HG03432 (cell line): Measurements from ENCODE around the gene CDH4.

Experiments
- ATAC-seq: cut with Tn5 transposase; IDR thresholded peaks from one replicate; pipeline ENCODE4 v1.9.1; 2021; ENCODE audit warnings: mild to moderate bottlenecking, moderate library complexity; ENCODE audit not compliant: unreplicated experiment

CDH4 gene

DNA sequence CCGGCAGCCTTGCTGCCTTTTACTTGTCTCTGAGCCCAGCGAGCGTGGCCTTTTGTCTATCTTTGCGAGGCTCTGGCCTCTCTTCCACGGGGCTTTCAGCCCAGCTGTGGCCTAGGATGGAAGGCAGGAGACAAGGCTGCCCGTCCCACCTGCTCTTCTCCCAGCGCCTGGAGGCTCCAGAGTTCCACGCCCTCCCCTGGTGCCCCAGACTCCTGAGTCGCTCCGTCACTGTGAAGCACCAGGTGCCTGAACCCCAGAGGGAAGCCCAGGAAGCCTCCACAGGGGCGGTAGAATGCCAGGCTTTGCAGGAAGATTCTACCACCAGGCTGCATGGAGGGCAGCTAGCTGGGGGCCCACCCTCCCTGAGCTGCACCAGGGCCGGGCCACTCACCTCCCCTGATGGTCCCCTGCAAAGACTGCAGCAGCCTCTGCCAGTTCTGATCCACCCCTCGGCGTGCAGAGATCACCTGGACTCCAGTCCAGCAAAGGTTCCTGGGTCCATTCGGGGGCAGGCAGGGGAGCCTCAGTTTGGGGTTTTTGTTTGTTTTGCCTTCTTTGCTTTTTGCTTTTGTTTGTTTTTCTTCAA is 384.6 kb downstream of the CDH4 start:
- ATAC-seq: no peak

GRCh38 chr20:61638802-61639585 is 386.9 kb downstream of the CDH4 start:
- ATAC-seq: no peak

- ATAC-seq: no peak
Observed at GRCh38 chr20:61640131-61640870, 388.2 kb downstream of the CDH4 start.

DNA sequence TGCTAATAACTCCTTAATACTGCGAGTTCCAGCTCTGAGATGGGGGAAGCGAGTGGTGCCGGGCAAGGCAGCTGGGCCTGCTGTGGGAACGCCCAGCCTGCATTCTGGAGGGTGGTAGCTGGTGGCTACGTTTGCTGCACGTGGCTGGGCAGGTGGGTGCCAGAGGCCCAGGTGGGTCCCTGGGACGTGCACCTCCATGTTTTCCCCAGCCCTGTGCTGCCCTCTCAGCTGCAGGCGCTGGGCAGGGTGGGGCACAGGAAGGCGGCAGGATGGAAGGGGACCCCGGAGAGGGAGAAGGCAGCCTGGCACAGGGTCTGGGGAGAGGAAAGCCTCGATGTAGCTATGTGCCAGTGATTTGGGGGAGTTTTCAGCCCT is 388.8 kb downstream of the CDH4 start:
- no peak for ATAC-seq

DNA sequence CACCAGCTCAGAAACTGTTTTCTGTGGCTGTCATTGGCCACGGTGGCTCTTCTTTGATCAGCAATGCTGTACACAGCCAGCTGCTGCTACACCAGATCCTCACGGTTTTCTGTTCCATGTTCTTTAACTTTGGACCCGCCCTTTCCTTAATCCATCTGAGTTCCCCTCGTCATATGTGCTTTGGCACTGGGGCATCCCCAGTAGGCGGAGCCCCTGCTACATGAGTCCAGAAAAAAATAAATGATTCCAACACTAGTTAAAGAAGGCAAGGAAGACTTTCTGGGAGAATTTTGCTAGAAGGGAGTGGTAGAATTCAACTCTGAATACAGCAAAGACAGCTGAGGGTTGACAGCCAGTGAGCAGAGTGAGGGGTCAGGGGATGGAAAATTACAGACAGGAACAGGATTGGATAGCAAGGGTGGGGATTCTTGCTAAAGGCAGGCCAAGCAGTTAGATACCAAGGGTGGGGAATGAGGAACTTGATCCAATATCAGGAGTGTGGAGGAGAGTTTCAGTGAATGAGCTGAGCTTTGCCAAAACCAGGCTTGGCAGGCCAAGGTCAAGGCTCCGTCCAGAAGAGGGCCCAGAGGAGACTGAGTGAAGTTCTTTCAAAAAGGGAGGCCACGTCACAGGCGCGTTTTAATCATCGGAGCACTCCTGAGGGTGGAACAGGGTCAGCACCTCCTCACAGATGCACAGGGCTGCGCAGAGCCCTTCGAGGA is 391.8 kb downstream of the CDH4 start:
- no peak for ATAC-seq

DNA sequence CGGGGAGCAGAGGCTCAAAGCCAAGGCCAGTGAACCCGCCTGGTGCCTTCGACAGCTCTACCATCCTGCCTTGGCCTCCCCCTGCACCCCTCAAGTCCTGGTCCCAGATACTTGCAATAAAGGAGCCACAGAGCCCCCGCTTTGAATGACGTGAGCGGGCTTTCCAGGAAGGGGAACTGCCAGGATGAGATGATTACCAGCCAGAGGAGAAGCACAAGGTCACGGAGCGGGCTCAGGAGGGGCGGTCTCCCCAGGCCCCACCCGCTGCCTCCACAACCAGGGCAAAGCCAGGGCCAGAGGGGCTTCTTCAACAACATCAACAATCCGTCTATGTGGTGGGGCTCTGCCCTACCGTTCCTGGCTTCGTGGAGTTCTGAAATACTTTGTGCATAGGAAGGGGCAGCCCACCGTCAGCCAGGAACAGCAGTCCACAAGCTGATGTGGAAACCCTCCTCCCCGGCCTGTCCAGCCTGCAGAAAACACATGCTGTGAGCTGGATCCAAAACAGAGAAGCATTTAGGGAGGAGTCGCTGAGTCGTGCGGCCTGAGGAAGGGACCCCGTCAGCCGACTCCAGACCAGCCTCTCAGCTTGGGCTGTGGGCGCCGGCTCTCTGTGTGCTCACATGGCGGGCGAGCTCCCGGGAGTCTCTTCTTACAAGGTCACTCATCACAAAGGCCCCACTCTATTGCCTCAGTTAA is 392.5 kb downstream of the CDH4 start:
- ATAC-seq: no peak

DNA sequence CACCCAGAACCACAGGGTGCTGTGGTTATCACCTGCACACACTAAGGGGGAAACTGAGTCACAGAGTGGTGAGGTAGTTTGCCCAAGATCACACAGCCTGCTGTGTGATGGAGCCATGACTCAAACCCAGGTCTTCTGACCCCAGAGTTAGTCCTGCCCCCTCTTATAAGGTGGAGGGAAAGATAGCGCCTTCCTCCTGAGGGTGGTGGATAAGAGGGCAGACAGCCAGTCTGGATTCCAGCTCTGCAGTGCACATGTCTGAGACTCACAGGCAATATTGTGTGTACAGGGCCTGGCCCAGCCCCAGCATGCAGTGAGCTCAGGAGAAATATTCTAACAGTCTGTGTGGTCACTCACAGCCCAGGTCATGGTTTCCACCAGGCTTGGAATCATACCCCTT is 393.7 kb downstream of the CDH4 start:
- ATAC-seq: no peak

- ATAC-seq: no peak
Observed at GRCh38 chr20:61646453-61646852, 394.4 kb downstream of the CDH4 start.

DNA sequence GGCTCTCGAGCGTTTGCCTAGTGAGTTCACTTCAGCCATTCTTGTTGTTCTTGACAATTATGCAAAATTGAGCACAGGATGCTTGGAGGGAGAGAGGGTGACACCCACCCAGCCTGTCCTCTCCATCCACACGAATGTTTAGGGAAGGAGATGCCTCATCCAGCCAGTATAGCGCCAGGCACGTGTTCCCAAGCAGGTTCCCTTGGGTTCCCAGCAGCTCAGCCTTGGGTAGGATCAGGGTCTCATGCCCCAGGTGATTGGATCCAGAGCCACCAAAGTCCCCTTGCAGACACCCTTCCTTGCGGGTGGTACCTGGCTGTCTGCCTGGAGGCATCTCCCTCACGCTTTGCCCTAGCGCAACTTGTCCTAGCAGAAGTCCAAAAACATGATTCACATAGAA is 394.9 kb downstream of the CDH4 start:
- no peak for ATAC-seq

DNA sequence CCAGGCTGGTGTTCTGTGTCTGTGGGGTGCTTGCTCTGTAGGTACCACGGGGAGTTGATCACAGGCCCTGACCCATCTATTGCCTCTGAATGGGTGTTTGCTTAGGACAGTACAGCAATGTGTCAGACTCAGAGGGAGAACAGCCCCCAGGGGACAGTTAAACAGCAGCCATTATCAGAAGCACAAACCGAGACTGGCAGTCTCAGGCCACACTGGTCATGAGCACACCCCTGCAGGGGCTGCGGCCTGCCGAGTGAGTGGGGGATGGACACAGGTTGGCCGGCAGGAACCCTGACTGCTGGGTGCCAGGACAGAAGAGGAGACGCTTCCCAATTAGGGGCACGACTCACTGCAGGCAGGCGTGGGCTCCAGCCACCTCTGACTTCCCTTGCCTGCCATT is 395.6 kb downstream of the CDH4 start:
- ATAC-seq: no peak

GRCh38 chr20:61649105-61649859 is 397.2 kb downstream of the CDH4 start:
- ATAC-seq: no peak

DNA sequence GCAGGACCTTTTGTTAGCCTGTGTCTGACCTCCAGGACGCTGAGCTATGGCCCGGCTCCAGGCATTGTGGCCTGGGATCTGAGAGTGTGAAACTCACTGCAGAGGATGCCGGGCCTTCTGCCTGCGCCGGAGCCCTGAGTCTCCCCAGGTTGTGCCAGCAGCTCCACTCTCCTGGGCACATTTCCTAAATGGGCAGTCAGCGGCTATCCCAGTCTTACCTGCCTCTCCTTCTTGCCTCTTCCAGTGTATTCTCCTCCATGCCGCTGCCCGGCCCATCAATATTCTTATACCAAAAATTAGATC is 397.8 kb downstream of the CDH4 start:
- ATAC-seq: no peak

GRCh38 chr20:61650912-61651733 is 399.1 kb downstream of the CDH4 start:
- ATAC-seq: no peak

DNA sequence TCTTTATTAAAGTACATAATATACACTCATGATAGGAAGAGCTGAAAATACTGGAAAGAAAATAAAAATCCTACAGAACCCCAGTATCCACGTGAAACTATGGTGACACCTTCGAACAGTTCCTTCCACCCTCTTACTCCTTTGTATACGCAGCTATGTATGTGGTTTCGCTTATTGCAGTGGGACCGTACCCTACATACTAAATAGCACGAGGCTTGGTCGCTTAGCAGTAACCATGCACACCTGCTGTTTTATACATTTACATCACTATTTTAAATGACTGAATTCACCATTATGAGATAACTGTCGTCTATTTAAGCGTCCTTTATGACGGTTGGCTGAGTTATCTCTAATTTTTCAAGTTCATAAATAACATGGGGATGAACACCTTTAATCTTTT is 400.1 kb downstream of the CDH4 start:
- no peak for ATAC-seq

DNA sequence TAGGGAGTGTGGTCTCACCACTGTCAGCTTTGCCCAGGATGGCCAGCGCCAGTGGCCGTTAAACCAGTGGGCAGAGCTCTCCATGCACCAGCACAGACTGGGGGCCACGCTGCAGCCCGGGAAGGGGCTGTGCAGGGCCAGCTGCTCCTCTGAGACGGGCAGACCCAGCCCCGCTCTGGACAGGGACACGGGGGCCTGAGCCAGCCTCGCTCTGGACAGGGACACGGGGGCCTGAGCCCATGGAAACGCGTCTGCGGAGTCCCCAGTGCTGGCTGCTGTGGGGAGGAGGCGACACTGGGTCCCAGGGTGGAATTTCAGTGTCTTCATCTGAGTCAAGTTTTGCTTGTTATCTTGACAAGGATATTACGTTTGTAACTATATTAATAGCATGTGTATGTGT is 402.7 kb downstream of the CDH4 start:
- ATAC-seq: no peak

- ATAC-seq: no peak
Observed at GRCh38 chr20:61655591-61655990, 403.5 kb downstream of the CDH4 start.

- ATAC-seq: no peak
Observed at GRCh38 chr20:61656198-61656597, 404.1 kb downstream of the CDH4 start.

GRCh38 chr20:61657721-61658377 is 405.8 kb downstream of the CDH4 start:
- no peak for ATAC-seq

GRCh38 chr20:61658563-61658962 is 406.5 kb downstream of the CDH4 start:
- no peak for ATAC-seq
